Naive B cell (primary cell): ENCODE results near the gene PITRM1. TPM values are rescaled to one million over a fixed set of nuclear protein-coding genes. Genes with fewer than 3 reads are reported as not detected.
A peak's percentile ranks its signal among the peaks of the same experiment; 100 is the strongest.

ENCODE experiments used
- ATAC-seq, 2 donors: fragments of 150-1000 bp; cut with Tn5 transposase; 2 replicates each; pipeline ENCODE4 v1.10.0; 2021; ENCODE audit warnings: low read depth in 2 of 2, mild to moderate bottlenecking in 2 of 2, moderate library complexity in 2 of 2
- DNase-seq: peaks from one replicate; pipeline ENCODE4 v3.0.0; 2022
- H3K27ac Mint-ChIP-seq, 6 donors: one replicate each; pipeline ENCODE4 v1.8.0; 2020 to 2022; ENCODE audit warnings: mild to moderate bottlenecking in 6 of 6, mixed read lengths in 6 of 6, moderate library complexity in 5 of 6, inconsistent platforms in 2 of 6
- H3K27me3 Mint-ChIP-seq, 3 donors: one replicate each; pipeline ENCODE4 v1.8.0; 2021 to 2022; ENCODE audit warnings: mixed read lengths in 3 of 3, mild to moderate bottlenecking in 1 of 3
- H3K36me3 Mint-ChIP-seq, 2 donors: one replicate each; pipeline ENCODE4 v1.8.0; 2020 to 2022; ENCODE audit warnings: mixed read lengths in 2 of 2, inconsistent platforms in 1 of 2, mild to moderate bottlenecking in 1 of 2
- H3K4me1 Mint-ChIP-seq, 3 donors: one replicate each; pipeline ENCODE4 v1.8.0; 2020 to 2022; ENCODE audit warnings: mixed read lengths in 3 of 3, inconsistent platforms in 1 of 3, mild to moderate bottlenecking in 1 of 3, moderate library complexity in 1 of 3
- H3K4me3 Mint-ChIP-seq, 8 donors: one replicate each; pipeline ENCODE4 v1.8.0; 2020 to 2022; ENCODE audit warnings: mild to moderate bottlenecking in 8 of 8, mixed read lengths in 8 of 8, moderate library complexity in 8 of 8, inconsistent platforms in 2 of 8
- H3K9me3 Mint-ChIP-seq, 7 donors: one replicate each; pipeline ENCODE4 v1.8.0; 2020 to 2022; ENCODE audit warnings: mixed read lengths in 7 of 7, mild to moderate bottlenecking in 5 of 7, inconsistent platforms in 2 of 7, moderate library complexity in 1 of 7
- polyA plus RNA-seq, 6 donors: library from polyadenylated mRNA; unstranded; fragments of 300-500 nt; fragmentation: Illumina TruSeq; gene quantifications; one replicate each; pipeline ENCODE4 v1.2.3, GENCODE V29; 2021; ENCODE audit warnings: low read depth in 6 of 6

PITRM1 gene
- polyA plus RNA-seq, 6 donors from 2014 or later, result 18.7 to 37.7 (median 28.8) TPM

DNA sequence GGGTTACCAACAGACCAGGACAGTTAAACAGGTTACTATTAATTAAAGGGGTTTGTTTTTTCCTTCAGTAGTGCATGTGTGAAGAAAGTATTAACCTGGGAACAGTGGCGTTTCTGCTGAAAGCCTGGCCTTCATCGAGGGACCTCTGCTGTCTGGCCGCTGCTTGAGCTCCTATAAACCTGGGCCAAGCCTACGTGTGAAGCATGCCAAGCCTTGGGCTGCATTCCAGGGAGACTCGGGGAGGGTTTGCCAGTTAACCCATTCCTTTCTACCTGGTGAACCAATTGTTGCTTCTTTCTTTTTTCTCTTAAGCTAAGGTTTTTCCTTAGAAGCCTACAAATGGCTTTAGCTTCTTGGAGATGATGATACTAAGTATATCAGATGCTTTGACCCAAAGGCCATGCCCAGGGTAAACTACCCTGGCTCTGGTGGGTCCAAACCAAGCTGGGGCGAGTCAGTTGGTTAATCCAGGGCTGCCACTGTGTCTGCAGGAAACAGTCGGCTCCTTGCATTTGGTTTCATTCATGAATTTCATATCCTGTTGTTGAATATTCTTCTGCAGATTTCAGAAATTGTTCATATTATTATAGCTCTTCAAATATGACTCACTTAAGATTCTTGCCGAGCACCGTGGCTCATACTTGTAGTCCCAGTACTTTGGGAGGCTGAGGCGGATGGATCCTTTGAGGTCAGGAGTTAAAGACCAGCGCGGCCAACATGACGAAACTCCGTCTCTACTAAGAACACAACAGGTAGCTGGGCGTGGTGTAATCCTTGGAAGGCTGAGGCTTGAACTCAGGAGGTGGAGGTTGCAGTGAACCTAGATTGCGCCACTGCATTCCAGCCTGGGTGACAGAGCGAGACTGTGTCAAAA lies 81.4 kb downstream of the PITRM1 start:
- Mint-ChIP-seq H3K27me3 (no peaks in the 10 kb centered on the region), H3K9me3 (no peaks in the 10 kb centered on the region), H3K27ac (no peak overlapping the region), H3K4me1 (peaks cover 9 to 51% (median 37%) of the 10 kb centered on the region in 3 donors), H3K4me3 (no peak overlapping the region), H3K36me3 (peaks cover 0 to 24% of the 10 kb centered on the region in 2 donors)
- no peak for DNase-seq
- ATAC-seq, result no peak

DNA sequence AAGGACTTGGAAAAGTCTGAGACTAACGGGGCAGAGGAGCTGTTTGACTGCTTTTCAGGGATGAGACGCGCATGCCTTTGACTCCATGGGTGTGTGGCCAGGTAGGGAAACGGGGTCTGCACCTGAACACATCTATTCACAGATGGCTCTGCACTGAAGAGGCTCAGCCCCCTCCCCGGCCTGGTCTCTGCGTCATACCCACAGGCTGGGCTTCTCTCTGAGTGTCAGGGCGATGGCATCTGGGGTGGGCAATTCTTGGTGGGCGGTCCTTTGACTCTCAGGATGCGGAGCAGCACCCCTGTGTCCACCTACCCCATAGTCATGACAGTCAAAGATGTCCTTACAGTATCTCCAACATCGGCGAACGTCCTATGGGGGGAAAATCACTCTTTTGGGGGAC lies 82.2 kb downstream of the PITRM1 start:
- no peaks in the 10 kb centered on the region for H3K9me3 Mint-ChIP-seq
- no peak overlapping the region for H3K4me3 Mint-ChIP-seq
- H3K27ac Mint-ChIP-seq, result peak overlapping the region in 1 of 6 donors; percentile 22
- no peak for ATAC-seq
- H3K36me3 Mint-ChIP-seq, result peaks cover 0 to 24% of the 10 kb centered on the region in 2 donors
- peaks cover 9 to 44% (median 31%) of the 10 kb centered on the region in 3 donors for H3K4me1 Mint-ChIP-seq
- no peak for DNase-seq
- H3K27me3 Mint-ChIP-seq, result no peaks in the 10 kb centered on the region

Other genes starting within 250 kb of the PITRM1 start
- gene PFKP, start 105.2 kb downstream of the PITRM1 start, polyA plus RNA-seq, result 10 to 100 TPM; 26.3 to 51.2 (median 39.7) TPM